HCT116 (cell line): Measurements from ENCODE around the gene PLA2R1. TPM values are rescaled to one million over a fixed set of nuclear protein-coding genes. Genes with fewer than 3 reads are reported as not detected.

ENCODE experiments used
- ATAC-seq: fragments of 200-7000 bp; cut with Tn5 transposase; 2 replicates; pipeline ENCODE4 v1.9.1; 2020; ENCODE audit warnings: mild to moderate bottlenecking, moderate library complexity
- BruUV-seq: library from RNA; stranded (reverse); fragments of 400-500 nt; replicated peaks from 2 replicates; lab custom pipeline; 2021; lab: Mats Ljungman, UMichigan
- CTCF ChIA-PET: fragments of 300-600 bp; sonication (Branson Sonifier 250); formaldehyde crosslinking; loops from one replicate; lab custom pipeline; 2021; ENCODE audit warnings: antibody characterized with exemption; lab: Charles Lee
- POLR2A ChIA-PET: fragments of 300-600, 350-600 bp; sonication (Branson Sonifier 250); formaldehyde crosslinking; loops from one replicate; lab custom pipeline; 2021; ENCODE audit warnings: antibody characterized with exemption; lab: Charles Lee
- RAD21 ChIA-PET, 2 experiments: fragments of 300-600 bp; sonication (Branson Sonifier 250); formaldehyde crosslinking; loops; one replicate each; lab custom pipeline; 2023; ENCODE audit warnings: low total read pairs in 2 of 2; ENCODE audit not compliant: uncharacterized antibody in 2 of 2, unreplicated experiment in 2 of 2, low non-redundant PET in 1 of 2; lab: Charles Lee
- DNase-seq: peaks from one replicate; pipeline ENCODE4 v3.0.0-alpha.2; 2010; ENCODE audit warnings: low read depth, low spot score
- H2AFZ ChIP-seq: fragments of 200-600 bp; shearing (Covaris generic), sonication (generic); 2 replicates; pipeline ENCODE4 v1.6.1; 2017; ENCODE audit warnings: low read depth, mixed run types, mixed read lengths, antibody characterized with exemption, low read length; ENCODE audit not compliant: poor library complexity, severe bottlenecking
- H3K27ac ChIP-seq: 2 replicates; pipeline ENCODE4 v1.5.1; 2012; ENCODE audit warnings: low read depth, low read length
- H3K27me3 ChIP-seq: fragments of 200-600 bp; sonication (generic); 2 replicates; pipeline ENCODE4 v1.6.1; 2016; ENCODE audit warnings: mixed run types, low read length, mixed read lengths; ENCODE audit not compliant: insufficient read depth
- H3K36me3 ChIP-seq, 2 experiments: fragments of 200-500 bp in 1 of 2; fragments of 200-600 bp in 1 of 2; sonication (Bioruptor generic) in 1 of 2; sonication (generic) in 1 of 2; 2 replicates each; pipeline versions ENCODE4 v1.5.1 to v1.6.1; 2014 to 2016; ENCODE audit warnings: low read length in 2 of 2, inconsistent platforms in 1 of 2, mixed read lengths in 1 of 2, mixed run types in 1 of 2; ENCODE audit not compliant: insufficient read depth in 2 of 2, control insufficient read depth in 1 of 2
- H3K4me1 ChIP-seq, 2 experiments: fragments of 200-600 bp in 1 of 2; sonication (generic) in 1 of 2; 2 replicates each; pipeline versions ENCODE4 v1.5.1 to v1.6.1; 2012 to 2017; ENCODE audit warnings: low read length in 2 of 2, inconsistent platforms in 1 of 2, mild to moderate bottlenecking in 1 of 2, mixed read lengths in 1 of 2, mixed run types in 1 of 2, moderate library complexity in 1 of 2; ENCODE audit not compliant: insufficient read depth in 2 of 2, control insufficient read depth in 1 of 2
- H3K4me2 ChIP-seq: fragments of 200-600 bp; sonication (generic); 2 replicates; pipeline ENCODE4 v1.6.1; 2017; ENCODE audit warnings: mixed run types, low read length, mixed read lengths
- H3K4me3 ChIP-seq, 2 experiments: fragments of 200-600 bp in 1 of 2; sonication (generic) in 1 of 2; replicated peaks in 1 of 2; 2 replicates each; pipeline ENCODE4 v1.5.1; 2011 to 2016; ENCODE audit warnings: low read length in 2 of 2, control low read depth in 1 of 2, low read depth in 1 of 2, mild to moderate bottlenecking in 1 of 2, mixed read lengths in 1 of 2, mixed run types in 1 of 2
- H3K79me2 ChIP-seq: fragments of 200-600 bp; sonication (generic); 2 replicates; pipeline ENCODE4 v1.6.1; 2017; ENCODE audit warnings: mild to moderate bottlenecking, mixed run types, low read length, moderate library complexity, mixed read lengths; ENCODE audit not compliant: insufficient read depth
- H3K9ac ChIP-seq: fragments of 200-600 bp; sonication (generic); 2 replicates; pipeline ENCODE4 v1.6.1; 2016; ENCODE audit warnings: low read length, mixed read lengths
- H3K9me2 ChIP-seq: fragments of 200-600 bp; sonication (generic), shearing (Covaris generic); 2 replicates; pipeline ENCODE4 v1.6.1; 2017; ENCODE audit warnings: mixed run types, mild to moderate bottlenecking, moderate library complexity; ENCODE audit not compliant: insufficient read depth
- H3K9me3 ChIP-seq, 2 experiments: fragments of 200-500 bp in 1 of 2; fragments of 200-600 bp in 1 of 2; sonication (Bioruptor generic) in 1 of 2; sonication (generic) in 1 of 2; 2 replicates each; pipeline ENCODE4 v1.6.1; 2014 to 2017; ENCODE audit warnings: low read length in 2 of 2, mixed read lengths in 2 of 2, inconsistent platforms in 1 of 2, low read depth in 1 of 2, mild to moderate bottlenecking in 1 of 2, mixed run types in 1 of 2, moderate library complexity in 1 of 2; ENCODE audit not compliant: control insufficient read depth in 1 of 2, insufficient read depth in 1 of 2
- H4K20me1 ChIP-seq: fragments of 200-600 bp; sonication (generic), shearing (Covaris generic); 2 replicates; pipeline ENCODE4 v1.6.1; 2017; ENCODE audit warnings: mixed run types, mild to moderate bottlenecking, moderate library complexity; ENCODE audit not compliant: insufficient read depth
- CEBPB ChIP-seq: IDR thresholded peaks from 2 replicates; pipeline ENCODE4 v1.6.1; 2012; ENCODE audit warnings: low read depth
- EGR1 ChIP-seq: IDR thresholded peaks from 2 replicates; pipeline ENCODE4 v1.6.1; 2012; ENCODE audit warnings: low read depth
- ELF1 ChIP-seq: IDR thresholded peaks from 2 replicates; pipeline ENCODE4 v1.6.1; 2012; ENCODE audit warnings: low read depth, borderline replicate concordance
- EZH2phosphoT487 ChIP-seq: fragments of 200-600 bp; IDR thresholded peaks from 2 replicates; pipeline ENCODE4 v1.6.1; 2018; ENCODE audit warnings: antibody characterized with exemption, borderline replicate concordance
- FOSL1 ChIP-seq: IDR thresholded peaks from 2 replicates; pipeline ENCODE4 v1.6.1; 2012; ENCODE audit warnings: low read depth
- JUND ChIP-seq: IDR thresholded peaks from 2 replicates; pipeline ENCODE4 v1.6.1; 2012
- POLR2AphosphoS5 ChIP-seq: IDR thresholded peaks from 2 replicates; pipeline ENCODE4 v1.6.1; 2011; ENCODE audit warnings: mild to moderate bottlenecking, low read depth, low read length, moderate library complexity
- RAD21 ChIP-seq: IDR thresholded peaks from 2 replicates; pipeline ENCODE4 v1.6.1; 2012; ENCODE audit warnings: low read depth, mild to moderate bottlenecking
- SIN3A ChIP-seq: IDR thresholded peaks from 2 replicates; pipeline ENCODE4 v1.6.1; 2012; ENCODE audit warnings: low read depth
- SP1 ChIP-seq: IDR thresholded peaks from 2 replicates; pipeline ENCODE4 v1.6.1; 2012; ENCODE audit warnings: low read depth
- TCF7L2 ChIP-seq: IDR thresholded peaks from 2 replicates; pipeline ENCODE4 v1.7.0; 2011; ENCODE audit warnings: borderline replicate concordance, inconsistent platforms; ENCODE audit not compliant: insufficient read depth, insufficient read length; ENCODE audit errors: extremely low read depth
- ZFX ChIP-seq: fragments of 450-650 bp; IDR thresholded peaks from 2 replicates; pipeline ENCODE4 v1.6.1; 2017
- ZNF274 ChIP-seq: fragments of 200-500 bp; sonication (Bioruptor generic); IDR thresholded peaks from 2 replicates; pipeline ENCODE4 v1.6.1; 2014; ENCODE audit warnings: mild to moderate bottlenecking, low read depth, low read length, inconsistent platforms
- intact Hi-C: fragments of 100-400 bp; cut with micrococcal nuclease; formaldehyde crosslinking; loops from 2 replicates; pipeline ENCODE4 v1.10.0; 2022
- total RNA-seq: library from RNA; stranded (reverse); gene quantifications from one replicate; pipeline ENCODE4 v1.2.1, GENCODE V29; 2021; ENCODE audit not compliant: unreplicated experiment
- TF ChIP-seq, protein P1 (sequence below): IDR thresholded peaks from 2 replicates; pipeline ENCODE4 v1.6.1; 2012

PLA2R1 gene
- total RNA-seq, 1 experiment from 2014 or later: 0.34 TPM

DNA sequence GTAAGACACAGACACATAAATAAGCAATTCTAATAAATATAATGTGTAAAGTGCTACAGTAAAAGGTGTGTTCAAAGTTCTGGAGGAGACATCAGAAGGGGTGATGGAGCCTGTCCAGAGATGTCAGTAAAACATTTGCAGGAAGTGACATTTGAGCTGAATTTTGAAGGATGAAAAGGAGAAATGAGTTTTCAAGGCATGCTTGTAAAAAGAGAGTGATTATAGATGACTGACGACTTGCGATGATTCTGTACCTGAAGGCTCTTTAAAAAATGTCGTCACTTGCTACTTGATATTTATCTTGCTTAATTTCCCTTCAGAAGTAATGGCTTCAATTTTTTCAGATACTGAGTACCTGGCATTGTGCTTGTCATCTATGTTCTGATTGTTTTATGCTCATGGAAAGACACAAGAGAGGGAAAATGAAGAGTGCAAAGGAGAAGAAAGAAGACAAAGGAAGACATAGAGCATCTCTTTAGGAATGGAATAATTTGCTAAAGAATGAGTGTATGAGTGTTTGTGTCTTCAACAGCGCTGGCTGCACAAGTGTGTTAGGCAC is 73.9 kb downstream of the PLA2R1 start:
- Histone ChIP-seq H3K9me3 (no peaks in the 10 kb centered on the region), H3K27ac (no peak overlapping the region), H3K36me3 (no peaks in the 10 kb centered on the region), H3K4me2 (no peak overlapping the region), H3K4me1 (no peaks in the 10 kb centered on the region), H3K4me3 (no peak overlapping the region), H3K9me2 (no peaks in the 10 kb centered on the region), H3K9ac (no peak overlapping the region), H2AFZ (no peak overlapping the region), H3K79me2 (no peaks in the 10 kb centered on the region), H3K27me3 (no peaks in the 10 kb centered on the region), H4K20me1 (no peaks in the 10 kb centered on the region)
- no peak for ATAC-seq
- no peak for DNase-seq
- intact Hi-C loops: no loop called here
- TF ChIP-seq POLR2AphosphoS5 (no peak), SIN3A (no peak), SP1 (no peak), CEBPB (no peak), ZNF274 (no peak), EZH2phosphoT487 (no peak), JUND (no peak), ELF1 (no peak), RAD21 (no peak), FOSL1 (no peak), TCF7L2 (no peak)
- TF ChIP-seq, protein P1, sequence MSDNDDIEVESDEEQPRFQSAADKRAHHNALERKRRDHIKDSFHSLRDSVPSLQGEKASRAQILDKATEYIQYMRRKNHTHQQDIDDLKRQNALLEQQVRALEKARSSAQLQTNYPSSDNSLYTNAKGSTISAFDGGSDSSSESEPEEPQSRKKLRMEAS: no peak
- POLR2A ChIA-PET: no interaction called here
- BruUV-seq: no TSS peak
- RAD21 ChIA-PET: no interaction called here
- CTCF ChIA-PET: no interaction called here

DNA sequence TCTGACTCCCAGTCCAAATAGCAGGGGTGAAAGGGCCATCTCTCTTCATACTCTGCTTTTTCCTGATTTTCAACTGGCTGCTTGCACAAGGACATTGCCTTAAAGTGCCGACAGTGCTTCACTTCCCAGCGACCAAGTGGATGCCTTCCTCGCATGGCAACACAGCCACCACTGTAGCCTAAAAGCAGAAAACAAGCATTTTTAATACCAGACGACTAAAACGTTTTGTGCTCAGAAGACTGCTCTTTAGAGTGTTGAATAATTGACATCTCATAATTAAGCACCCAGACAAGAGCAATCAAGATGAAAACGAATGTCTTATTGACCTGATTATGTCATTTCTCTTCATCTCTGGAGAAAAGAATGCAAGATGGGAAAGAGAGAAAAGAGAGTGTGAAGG is 75.2 kb downstream of the PLA2R1 start:
- intact Hi-C loops: no loop called here
- ATAC-seq: no peak
- DNase-seq: no peak
- ChIA-PET CTCF (no interaction called here), RAD21 (no interaction called here), POLR2A (no interaction called here)
- TF ChIP-seq ZFX (no peak), EGR1 (no peak), EZH2phosphoT487 (no peak), TCF7L2 (no peak)
- Histone ChIP-seq H3K27ac (no peak overlapping the region), H4K20me1 (no peaks in the 10 kb centered on the region), H2AFZ (no peak overlapping the region), H3K79me2 (no peaks in the 10 kb centered on the region), H3K4me1 (peaks cover 0 to 5% of the 10 kb centered on the region in 2 experiments; a peak in 3 of 4 replicates), H3K36me3 (no peaks in the 10 kb centered on the region), H3K9me3 (no peaks in the 10 kb centered on the region), H3K4me3 (no peak overlapping the region), H3K9me2 (no peaks in the 10 kb centered on the region), H3K4me2 (no peak overlapping the region), H3K27me3 (no peaks in the 10 kb centered on the region), H3K9ac (no peak overlapping the region)
- BruUV-seq: no TSS peak
